Midbrain (tissue), 1 donor: ENCODE data around the gene PLCL2.

Experiments
- DNase-seq: peaks from one replicate; lab custom pipeline; 2025; lab: John Stamatoyannopoulos, UW

PLCL2 gene

GRCh38 chr3:16866571-16866970, 18.2 kb upstream of the PLCL2 start:
- DNase-seq, result no peak

- DNase-seq, result no peak
Observed at GRCh38 chr3:16868513-16868912, 16.2 kb upstream of the PLCL2 start.

DNA sequence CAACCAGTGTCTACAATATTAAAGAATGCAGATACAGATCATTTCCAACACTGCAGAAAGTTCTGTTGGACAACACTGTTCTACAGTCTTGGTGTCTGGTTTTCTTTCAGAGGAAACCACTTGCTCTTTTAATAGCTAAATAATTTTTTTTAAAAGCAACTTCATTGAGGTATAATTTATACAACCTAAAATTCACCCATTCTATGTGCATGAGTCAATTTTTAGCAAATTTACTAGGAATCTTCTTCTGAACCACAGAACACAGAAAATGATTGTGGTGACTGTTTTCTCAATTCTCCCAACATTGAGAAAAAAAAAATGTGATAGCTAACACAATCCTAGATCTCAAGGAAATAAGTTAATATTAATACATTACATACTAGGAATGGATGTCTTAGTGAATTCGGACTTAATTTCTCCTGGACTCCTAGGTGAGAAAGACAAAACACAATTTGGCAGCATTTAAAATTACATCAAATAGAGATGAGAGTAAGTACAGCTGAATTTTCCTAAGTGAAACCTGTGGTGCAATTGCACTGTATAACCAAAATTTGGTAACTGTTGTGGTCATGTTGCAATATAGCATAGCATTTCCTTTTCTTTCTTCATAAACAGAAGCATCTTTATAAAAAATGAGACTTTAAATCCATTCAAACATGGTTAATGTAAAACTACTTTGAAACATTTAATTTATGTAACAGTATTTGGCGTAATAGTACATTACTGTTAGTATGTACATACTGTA, 15.3 kb upstream of the PLCL2 start:
- no peak for DNase-seq

- DNase-seq, result no peak
Observed at GRCh38 chr3:16871915-16872842, 12.6 kb upstream of the PLCL2 start.

DNA sequence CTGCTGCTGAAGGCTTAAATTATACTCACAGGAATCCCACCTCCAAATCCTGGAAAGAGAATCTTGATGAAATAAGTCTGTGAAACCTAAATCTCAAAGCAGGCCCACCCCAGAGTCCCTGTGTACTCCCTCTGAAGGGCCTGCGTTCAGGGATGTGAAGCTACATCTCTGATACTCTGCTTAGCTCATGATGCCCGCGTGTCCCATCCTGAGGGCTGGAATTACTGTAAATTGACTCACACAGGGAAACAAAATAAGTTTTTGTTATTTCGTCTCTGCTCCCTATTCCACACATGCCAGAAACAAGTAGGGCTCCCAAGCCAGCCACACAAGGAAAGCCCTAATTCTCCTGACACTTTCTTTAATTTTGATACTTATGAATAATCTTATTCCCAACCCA, 10.9 kb upstream of the PLCL2 start:
- DNase-seq, result no peak

GRCh38 chr3:16875876-16876550, 8.7 kb upstream of the PLCL2 start:
- no peak for DNase-seq

DNA sequence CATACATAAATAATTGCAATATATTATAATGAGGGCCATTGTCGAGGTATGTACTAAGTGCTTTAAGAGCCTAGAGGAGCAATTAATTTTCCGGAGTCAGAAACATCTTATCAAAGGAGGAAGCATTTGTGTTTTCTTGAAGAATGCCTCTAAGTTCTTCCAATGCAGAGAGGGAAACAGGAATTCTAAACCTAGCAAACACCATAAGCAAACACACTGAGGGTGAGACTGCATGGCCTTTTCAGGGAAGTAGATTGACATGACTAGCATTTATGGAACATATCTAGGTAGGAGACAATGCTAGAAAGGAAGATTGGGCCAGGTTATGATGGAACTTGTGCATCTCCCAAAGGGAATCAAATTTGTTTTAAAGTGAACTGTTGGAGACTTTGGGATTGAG, 7.2 kb upstream of the PLCL2 start:
- no peak for DNase-seq

DNA sequence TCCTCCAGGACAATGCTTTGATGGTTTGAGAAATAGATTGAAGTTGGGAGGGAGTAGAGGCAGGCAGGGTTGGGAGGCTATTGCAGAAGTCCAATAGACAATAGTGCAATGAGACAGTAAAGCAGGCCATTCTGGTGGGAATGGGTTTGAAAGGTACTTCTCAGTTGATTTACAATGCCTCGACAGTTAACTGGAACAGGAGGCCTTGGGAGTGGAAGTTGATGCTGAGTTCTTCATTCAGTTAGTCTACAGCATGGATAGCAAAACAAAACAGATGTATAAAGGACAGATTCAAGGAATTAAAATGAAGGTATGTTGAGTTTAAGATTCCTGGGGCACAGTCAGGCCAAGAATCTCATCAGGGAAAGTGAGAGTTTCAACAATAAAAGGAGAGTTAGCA, 6.8 kb upstream of the PLCL2 start:
- no peak for DNase-seq

GRCh38 chr3:16881896-16882630, 2.7 kb upstream of the PLCL2 start:
- no peak for DNase-seq

DNA sequence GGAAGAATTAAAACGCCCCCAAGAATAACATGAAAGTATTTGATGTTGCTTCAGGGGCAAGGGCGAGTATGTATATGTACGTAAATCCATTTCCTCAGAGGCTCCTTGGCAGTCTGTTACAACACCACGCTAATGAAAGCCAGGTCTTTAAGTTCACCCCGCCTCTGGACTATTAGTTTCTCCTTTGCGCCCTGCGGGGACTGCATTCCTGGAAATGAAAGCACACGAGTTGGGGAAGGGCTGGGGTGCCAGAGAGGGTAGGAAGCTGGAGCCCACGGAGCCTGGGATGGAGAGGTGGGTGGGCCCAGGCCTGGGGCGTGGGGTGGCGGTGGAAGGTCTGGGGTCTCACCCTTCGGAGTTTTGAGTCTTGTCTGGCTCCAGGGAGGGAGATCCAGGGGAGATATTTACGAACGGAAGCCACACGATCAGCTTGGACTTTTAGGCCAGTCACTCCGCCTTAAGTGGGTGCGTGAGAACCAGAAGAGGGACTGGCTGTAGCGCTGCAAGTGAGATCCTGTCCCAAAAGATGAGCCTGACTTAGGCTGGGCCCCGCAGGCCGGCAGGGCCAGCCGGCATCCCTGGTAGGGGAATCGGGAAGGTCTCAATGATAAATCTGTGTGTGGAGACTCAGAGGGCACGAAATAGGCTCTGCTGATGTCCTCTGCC, 1.6 kb upstream of the PLCL2 start:
- no peak for DNase-seq

GRCh38 chr3:16883723-16884083, 1.1 kb upstream of the PLCL2 start:
- no peak for DNase-seq

GRCh38 chr3:16884084-16884747, 539 bp upstream of the PLCL2 start:
- no peak for DNase-seq

DNA sequence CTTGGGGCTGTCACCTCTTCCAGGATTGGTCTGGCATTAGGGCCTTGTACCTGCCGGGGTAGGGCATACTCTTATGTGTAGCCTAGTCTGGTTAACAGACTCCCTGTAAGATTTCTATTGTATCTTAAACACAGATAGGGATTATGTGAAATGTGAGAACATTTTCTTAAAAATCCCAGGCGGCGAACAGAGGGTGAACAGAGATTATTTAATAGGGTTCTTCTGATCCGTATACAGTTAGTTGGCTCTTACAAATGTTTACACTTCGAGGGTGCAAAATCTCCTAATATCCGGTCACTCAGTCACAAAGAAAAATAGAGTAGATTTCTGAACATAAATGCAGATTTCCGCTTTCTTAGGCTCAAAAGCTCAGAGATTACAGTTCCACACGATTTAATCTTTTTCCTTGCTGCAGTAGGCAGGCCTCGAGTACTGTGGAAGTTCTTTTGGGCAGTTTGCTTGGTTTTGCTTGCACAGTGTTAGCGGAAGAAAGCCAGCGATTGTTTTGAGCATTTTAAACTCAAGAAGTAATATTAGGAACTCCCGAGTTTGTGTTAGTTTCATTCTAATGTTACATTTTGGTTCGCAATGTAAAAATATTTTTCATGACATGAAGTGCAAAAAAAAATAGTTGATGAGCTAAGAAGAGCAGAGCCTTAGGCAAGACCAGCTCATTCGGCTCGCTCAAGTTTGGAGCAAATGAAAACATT, 993 bp downstream of the PLCL2 start:
- DNase-seq, result peak; percentile 49

GRCh38 chr3:16886303-16886683, 1.5 kb downstream of the PLCL2 start:
- DNase-seq, result no peak

DNA sequence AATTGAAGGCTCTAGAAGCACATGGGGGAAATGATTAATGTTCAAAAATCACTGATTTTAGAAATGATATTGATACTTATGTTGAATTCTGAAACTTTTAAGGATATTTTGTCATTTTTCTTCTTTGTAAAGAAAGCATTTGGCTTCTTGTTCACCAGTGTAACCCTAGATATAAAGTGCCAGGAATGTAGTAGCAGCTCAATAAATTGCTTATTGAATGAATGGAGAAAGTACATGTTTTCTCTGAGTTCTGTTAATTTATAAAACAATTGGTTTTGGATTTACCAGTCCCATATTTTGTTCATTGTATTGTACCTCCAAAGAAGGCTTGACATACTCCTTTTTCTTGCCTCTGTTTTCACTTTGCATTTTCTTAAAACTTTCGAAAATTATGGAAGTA, 2.4 kb downstream of the PLCL2 start:
- DNase-seq, result no peak

DNA sequence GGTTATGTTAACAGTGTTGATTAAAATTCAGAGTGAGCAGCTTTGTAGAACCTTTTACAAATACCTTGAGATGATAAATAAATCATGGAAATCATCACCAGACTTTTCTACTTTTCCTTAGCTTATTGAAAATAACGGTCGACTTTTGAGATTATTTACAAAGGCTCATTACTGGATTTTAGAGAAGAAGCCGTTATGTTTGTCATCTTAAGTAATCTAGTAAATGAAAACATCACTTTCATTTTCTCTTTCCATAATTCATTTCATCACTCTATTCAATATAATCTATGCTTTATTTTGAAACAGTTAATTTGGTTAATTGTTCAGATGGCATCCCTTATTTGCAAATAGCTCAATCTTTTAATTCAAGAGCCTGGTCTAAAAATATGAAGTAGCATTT, 3.6 kb downstream of the PLCL2 start:
- DNase-seq, result no peak

- no peak for DNase-seq
Observed at GRCh38 chr3:16888785-16889607, 4.2 kb downstream of the PLCL2 start.

- DNase-seq, result no peak
Observed at GRCh38 chr3:16890597-16891333, 6.0 kb downstream of the PLCL2 start.
